Stimulated activated effector memory CD8-positive, alpha-beta T cell treated with anti-CD3 and anti-CD28 coated beads, Interleukin-12 subunit alpha, Interleukin-12 subunit beta, amount 100 ng/mL, for 72 hours (primary cell): ENCODE measurements around the gene SMYD3.

Experiments
- ATAC-seq: fragments of 150-1000 bp; cut with Tn5 transposase; 2 replicates; pipeline ENCODE4 v1.10.0; 2021
- DNase-seq, 2 donors: peaks; one replicate each; pipeline ENCODE4 v3.0.0; 2021 to 2022; ENCODE audit warnings: low spot score in 2 of 2
- H3K27ac Mint-ChIP-seq: one replicate; pipeline ENCODE4 v1.8.0; 2022; ENCODE audit warnings: mild to moderate bottlenecking, mixed read lengths
- H3K36me3 Mint-ChIP-seq: one replicate; pipeline ENCODE4 v1.8.0; 2022; ENCODE audit warnings: mild to moderate bottlenecking, mixed read lengths
- H3K4me1 Mint-ChIP-seq: one replicate; pipeline ENCODE4 v1.8.0; 2022; ENCODE audit warnings: mixed read lengths
- H3K4me3 Mint-ChIP-seq: one replicate; pipeline ENCODE4 v1.8.0; 2022; ENCODE audit warnings: mild to moderate bottlenecking, mixed read lengths
- H3K9me3 Mint-ChIP-seq: one replicate; pipeline ENCODE4 v1.8.0; 2022; ENCODE audit warnings: mixed read lengths

Gene SMYD3

GRCh38 chr1:246460406-246460805 lies 46.7 kb downstream of the SMYD3 start:
- Mint-ChIP-seq H3K36me3 (no peaks in the 10 kb centered on the region), H3K4me1 (peaks cover 28% of the 10 kb centered on the region), H3K9me3 (peaks cover 6% of the 10 kb centered on the region), H3K4me3 (no peak overlapping the region), H3K27ac (no peak overlapping the region)
- DNase-seq = no peak
- ATAC-seq = no peak

GRCh38 chr1:246459221-246459620 lies 47.9 kb downstream of the SMYD3 start:
- ATAC-seq = no peak
- H3K36me3 Mint-ChIP-seq = no peaks in the 10 kb centered on the region
- peaks cover 28% of the 10 kb centered on the region for H3K4me1 Mint-ChIP-seq
- H3K27ac Mint-ChIP-seq = no peak overlapping the region
- DNase-seq = no peak
- H3K9me3 Mint-ChIP-seq = peaks cover 6% of the 10 kb centered on the region
- H3K4me3 Mint-ChIP-seq = no peak overlapping the region

GRCh38 chr1:246455476-246455875 lies 51.6 kb downstream of the SMYD3 start:
- Mint-ChIP-seq H3K36me3 (no peaks in the 10 kb centered on the region), H3K27ac (no peak overlapping the region), H3K4me3 (no peak overlapping the region), H3K9me3 (peaks cover 6% of the 10 kb centered on the region), H3K4me1 (peaks cover 20% of the 10 kb centered on the region)
- no peak for ATAC-seq
- DNase-seq = no peak

GRCh38 chr1:246454655-246455054 lies 52.4 kb downstream of the SMYD3 start:
- ATAC-seq = no peak
- Mint-ChIP-seq H3K4me3 (no peak overlapping the region), H3K36me3 (no peaks in the 10 kb centered on the region), H3K27ac (no peak overlapping the region), H3K9me3 (peaks cover 6% of the 10 kb centered on the region), H3K4me1 (peaks cover 14% of the 10 kb centered on the region)
- DNase-seq = no peak

- Mint-ChIP-seq H3K27ac (no peak overlapping the region), H3K4me1 (peaks cover 8% of the 10 kb centered on the region), H3K9me3 (peaks cover 3% of the 10 kb centered on the region), H3K4me3 (no peak overlapping the region), H3K36me3 (no peaks in the 10 kb centered on the region)
- ATAC-seq (no peak), DNase-seq (no peak)
These were observed 56.3 kb downstream of the SMYD3 start for GRCh38 chr1:246450611-246451251.

- Mint-ChIP-seq H3K4me3 (no peak overlapping the region), H3K4me1 (peaks cover 8% of the 10 kb centered on the region), H3K36me3 (no peaks in the 10 kb centered on the region), H3K9me3 (peaks cover 3% of the 10 kb centered on the region), H3K27ac (no peak overlapping the region)
- ATAC-seq (no peak), DNase-seq (no peak)
These were observed 58.7 kb downstream of the SMYD3 start for GRCh38 chr1:246448373-246448772.

GRCh38 chr1:246447501-246447900 lies 59.6 kb downstream of the SMYD3 start:
- ATAC-seq = no peak
- Mint-ChIP-seq H3K36me3 (no peaks in the 10 kb centered on the region), H3K9me3 (peaks cover 3% of the 10 kb centered on the region), H3K27ac (no peak overlapping the region), H3K4me1 (peaks cover 8% of the 10 kb centered on the region), H3K4me3 (no peak overlapping the region)
- no peak for DNase-seq

GRCh38 chr1:246445503-246445902 lies 61.6 kb downstream of the SMYD3 start:
- no peak overlapping the region for H3K4me3 Mint-ChIP-seq
- H3K36me3 Mint-ChIP-seq = no peaks in the 10 kb centered on the region
- peaks cover 3% of the 10 kb centered on the region for H3K9me3 Mint-ChIP-seq
- no peak overlapping the region for H3K27ac Mint-ChIP-seq
- DNase-seq (no peak), ATAC-seq (no peak)
- H3K4me1 Mint-ChIP-seq = peaks cover 8% of the 10 kb centered on the region

- no peak for DNase-seq
- Mint-ChIP-seq H3K4me1 (peaks cover 8% of the 10 kb centered on the region), H3K36me3 (no peaks in the 10 kb centered on the region), H3K27ac (no peak overlapping the region), H3K4me3 (no peak overlapping the region), H3K9me3 (peaks cover 3% of the 10 kb centered on the region)
- ATAC-seq = no peak
These were observed 62.5 kb downstream of the SMYD3 start for GRCh38 chr1:246444617-246445016.

- H3K9me3 Mint-ChIP-seq = peaks cover 6% of the 10 kb centered on the region
- H3K36me3 Mint-ChIP-seq = no peaks in the 10 kb centered on the region
- no peak overlapping the region for H3K27ac Mint-ChIP-seq
- ATAC-seq (no peak), DNase-seq (no peak)
- H3K4me3 Mint-ChIP-seq = no peak overlapping the region
- no peaks in the 10 kb centered on the region for H3K4me1 Mint-ChIP-seq
These were observed 69.1 kb downstream of the SMYD3 start for GRCh38 chr1:246437961-246438360.

GRCh38 chr1:246435421-246436041 lies 71.5 kb downstream of the SMYD3 start:
- Mint-ChIP-seq H3K4me1 (no peaks in the 10 kb centered on the region), H3K27ac (no peak overlapping the region)
- DNase-seq = no peak

GRCh38 chr1:246434335-246434734 lies 72.7 kb downstream of the SMYD3 start:
- no peak for DNase-seq
- Mint-ChIP-seq H3K27ac (no peak overlapping the region), H3K9me3 (peaks cover 6% of the 10 kb centered on the region), H3K36me3 (no peaks in the 10 kb centered on the region), H3K4me3 (no peak overlapping the region), H3K4me1 (no peaks in the 10 kb centered on the region)
- no peak for ATAC-seq

More at GRCh38 chr1:246435421-246436041, 71.5 kb downstream of the SMYD3 start:
- no peak for ATAC-seq
- Mint-ChIP-seq H3K36me3 (no peaks in the 10 kb centered on the region), H3K4me3 (no peak overlapping the region), H3K9me3 (peaks cover 6% of the 10 kb centered on the region)

GRCh38 chr1:246428542-246429308 lies 78.4 kb downstream of the SMYD3 start:
- peaks cover 23% of the 10 kb centered on the region for H3K4me1 Mint-ChIP-seq
- H3K9me3 Mint-ChIP-seq = no peaks in the 10 kb centered on the region
- no peak overlapping the region for H3K4me3 Mint-ChIP-seq
- H3K27ac Mint-ChIP-seq = peak overlapping the region; percentile 33
- ATAC-seq = peak; percentile 99
- DNase-seq = peak; percentile 30 to 77
- H3K36me3 Mint-ChIP-seq = no peaks in the 10 kb centered on the region

- Mint-ChIP-seq H3K4me3 (no peak overlapping the region), H3K27ac (no peak overlapping the region), H3K36me3 (peaks cover 4% of the 10 kb centered on the region), H3K4me1 (peaks cover 23% of the 10 kb centered on the region), H3K9me3 (no peaks in the 10 kb centered on the region)
- ATAC-seq (no peak), DNase-seq (no peak)
These were observed 79.5 kb downstream of the SMYD3 start for GRCh38 chr1:246427611-246428010.

- H3K27ac Mint-ChIP-seq = no peak overlapping the region
- no peaks in the 10 kb centered on the region for H3K9me3 Mint-ChIP-seq
These were observed 81.2 kb downstream of the SMYD3 start for GRCh38 chr1:246425895-246426294.

More at GRCh38 chr1:246425895-246426294, 81.2 kb downstream of the SMYD3 start:
- Mint-ChIP-seq H3K4me3 (no peak overlapping the region), H3K4me1 (peaks cover 23% of the 10 kb centered on the region), H3K36me3 (peaks cover 4% of the 10 kb centered on the region)
- ATAC-seq (no peak), DNase-seq (no peak)
